Adrenal gland (tissue), 12 donors: ENCODE data around the gene GFOD1. TPM values are rescaled to one million over a fixed set of nuclear protein-coding genes. Genes with fewer than 3 reads are reported as not detected.

Source experiments
- DNase-seq, 7 donors: peaks; one replicate each; pipeline ENCODE4 v3.0.0-alpha.2; 2019 to 2020
- H3K27ac ChIP-seq, 5 donors: fragments of 200-600 bp; sonication (generic) in 4 of 5; 1 replicate in 3 of 5; 2 replicates in 2 of 5; pipeline versions ENCODE4 v1.5.1 to v1.8.0; 2016 to 2020; ENCODE audit warnings: mild to moderate bottlenecking in 1 of 5
- H3K27me3 ChIP-seq: fragments of 200-600 bp; 2 replicates; pipeline ENCODE4 v1.8.0; 2021
- H3K36me3 ChIP-seq, 2 donors: fragments of 200-600 bp; replicated peaks in 1 of 2; 1 replicate in 1 of 2; 2 replicates in 1 of 2; pipeline versions ENCODE4 v1.5.1 to v1.8.0; 2018 to 2022
- H3K4me1 ChIP-seq, 2 donors: fragments of 200-600 bp; replicated peaks in 1 of 2; 1 replicate in 1 of 2; 2 replicates in 1 of 2; pipeline versions ENCODE4 v1.5.1 to v1.8.0; 2018 to 2021
- H3K4me3 ChIP-seq, 4 donors: fragments of 200-600 bp; sonication (generic) in 3 of 4; one replicate each; pipeline ENCODE4 v1.5.1; 2016 to 2018
- H3K9me3 ChIP-seq, 3 donors: fragments of 200-600 bp; sonication (generic) in 1 of 3; replicated peaks in 1 of 3; 1 replicate in 2 of 3; 2 replicates in 1 of 3; pipeline versions ENCODE4 v1.5.1 to v1.8.0; 2016 to 2021
- CTCF ChIP-seq, 6 experiments: fragments of 450-650 bp in 4 of 6; fragments of 200-600 bp in 2 of 6; sonication (generic) in 1 of 6; IDR thresholded peaks; 1 replicate in 5 of 6; 2 replicates in 1 of 6; pipeline versions ENCODE4 v1.5.1 to v1.8.0; 2016 to 2021; ENCODE audit warnings: antibody characterized with exemption in 6 of 6, mild to moderate bottlenecking in 2 of 6, moderate library complexity in 1 of 6
- POLR2A ChIP-seq, 2 donors: fragments of 450-650 bp; IDR thresholded peaks; one replicate each; pipeline ENCODE4 v1.6.1; 2017; ENCODE audit warnings: antibody characterized with exemption in 2 of 2, mild to moderate bottlenecking in 2 of 2, moderate library complexity in 1 of 2
- WGBS, 4 donors: extraction: QIAGEN DNeasy Blood & Tissue Kit in 2 of 4; methylation state at CpG; one replicate each; pipeline versions ENCODE4 v1.1.5 to v1.1.7; 2013 to 2017; 5-methylcytosine and 5-hydroxymethylcytosine counted together
- intact Hi-C, 2 donors: fragments of 100-400 bp; cut with DNase I; formaldehyde crosslinking; loops; one replicate each; pipeline versions ENCODE4 v1.14.1 to v1.15.0; 2022 to 2023
- polyA plus RNA-seq, 3 donors: library from polyadenylated mRNA; stranded (reverse); fragments of 200-250 nt in 2 of 3; fragments of 350-450 nt in 1 of 3; fragmentation: Illumina TruSeq in 1 of 3; extraction: RNeasy Lipid Tissue Mini Kit (QIAGEN cat#74804) in 1 of 3; gene quantifications; one replicate each; pipeline ENCODE4 v1.2.3, GENCODE V29; 2013 to 2014
- total RNA-seq, 9 donors: library from RNA; depleted of rRNA in 4 of 9; stranded (reverse); fragments of >200 nt in 4 of 9; fragments of 120-200 nt in 1 of 9; fragmentation: NEBNext Ultra II Directional in 1 of 9; extraction: Animal tissue kit (Norgen Biotek cat#: 25700) in 1 of 9; gene quantifications; one replicate each; pipeline versions ENCODE4 v1.1.0 to v1.2.4, GENCODE V29; 2013 to 2023
- donor health status: healthy with polysubstance abuse.
- donor health status: Bipolar disorder and iron deficiency.
- donor health status: DM: yes; HTN: yes; CAD: no.
- donor health status: DM: no; HTN: no; CAD: no.
- donor health status: DM: no; HTN: no; CAD: no.
- donor health status: DM: yes; HTN: yes; CAD: no.

GFOD1 gene
- total and polyA plus RNA-seq, 12 donors, result 1.9 to 7.7 (median 4.1) TPM

GRCh38 chr6:13515912-13516311 is 28.5 kb upstream of the GFOD1 start:
- DNase-seq, result no peak
- Histone ChIP-seq H3K27ac (no peak overlapping the region), H3K36me3 (no peaks in the 10 kb centered on the region), H3K9me3 (no peaks in the 10 kb centered on the region), H3K4me3 (no peak overlapping the region), H3K4me1 (no peaks in the 10 kb centered on the region), H3K27me3 (no peaks in the 10 kb centered on the region)
- intact Hi-C loops, result no loop called here
- 78 to 93% (median 80%) methylated on average over 3 of the region's 3 CpGs for WGBS, 4 donors
- TF ChIP-seq POLR2A (IDR thresholded peaks at IDR 0.05), result no peak
- no peak for TF ChIP-seq CTCF (IDR thresholded peaks at IDR 0.05)

DNA sequence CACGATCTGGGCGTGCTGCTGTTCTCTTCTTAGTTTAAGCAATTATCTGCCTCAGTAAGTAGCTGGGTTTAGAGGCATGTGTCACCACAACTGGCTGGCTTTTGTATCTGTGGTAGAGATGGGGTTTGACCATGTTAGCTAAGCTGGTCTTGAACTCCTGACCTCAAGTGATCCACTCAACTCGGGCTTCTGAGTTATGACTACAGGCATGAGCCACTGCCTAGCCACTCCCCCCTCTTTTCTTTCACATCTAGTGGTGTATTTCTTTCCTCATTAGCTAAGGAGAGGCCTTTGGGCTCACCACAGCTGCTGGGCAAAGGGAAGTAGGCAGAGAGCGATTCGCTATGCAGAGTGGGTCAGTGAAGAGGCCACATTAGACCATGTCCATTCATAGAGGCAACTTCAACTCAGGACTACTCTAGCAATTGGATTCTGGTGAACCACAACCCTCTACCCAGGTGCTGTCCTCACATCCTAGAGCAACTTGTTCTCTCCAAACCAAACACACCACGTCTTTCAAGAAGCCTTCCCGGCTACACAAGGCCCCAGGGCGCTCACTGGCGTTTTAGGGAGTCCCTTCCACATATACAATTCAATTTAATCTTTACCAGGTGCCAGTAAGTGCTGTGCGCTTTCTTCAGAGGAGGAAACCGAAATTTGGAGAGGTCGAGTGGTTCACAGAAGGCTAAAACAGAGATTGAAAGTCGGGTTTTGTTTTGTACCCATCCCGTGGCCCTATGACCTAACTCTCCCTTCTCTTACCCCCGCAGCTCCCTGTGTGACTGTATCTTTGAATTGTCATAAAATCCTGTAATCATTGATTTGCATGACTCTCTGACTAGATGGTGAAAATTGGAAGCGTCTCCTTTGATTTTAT is 26.5 kb upstream of the GFOD1 start:
- Histone ChIP-seq H3K27me3 (no peaks in the 10 kb centered on the region), H3K27ac (no peak overlapping the region), H3K36me3 (no peaks in the 10 kb centered on the region), H3K4me1 (no peaks in the 10 kb centered on the region), H3K4me3 (no peak overlapping the region), H3K9me3 (no peaks in the 10 kb centered on the region)
- WGBS, 4 donors, result 74 to 83% (median 80%) methylated on average over 16 of the region's 16 CpGs
- DNase-seq, result no peak
- TF ChIP-seq CTCF (IDR thresholded peaks at IDR 0.05) (no peak), POLR2A (IDR thresholded peaks at IDR 0.05) (no peak)
- intact Hi-C loops, result no loop called here

GRCh38 chr6:13512900-13513299 is 25.5 kb upstream of the GFOD1 start:
- WGBS, 4 donors, result 77 to 88% (median 82%) methylated on average over 9 of the region's 9 CpGs
- intact Hi-C loops, result no loop called here

More at GRCh38 chr6:13512900-13513299, 25.5 kb upstream of the GFOD1 start:
- no peak overlapping the region for H3K4me3 ChIP-seq
- TF ChIP-seq POLR2A (IDR thresholded peaks at IDR 0.05) (no peak), CTCF (IDR thresholded peaks at IDR 0.05) (no peak)
- no peak for DNase-seq
- no peaks in the 10 kb centered on the region for H3K9me3 ChIP-seq
- no peaks in the 10 kb centered on the region for H3K4me1 ChIP-seq
- H3K36me3 ChIP-seq, result no peaks in the 10 kb centered on the region
- H3K27ac ChIP-seq, result no peak overlapping the region
- H3K27me3 ChIP-seq, result no peaks in the 10 kb centered on the region
